Tibial artery (tissue), 4 donors: ENCODE results near the gene SIX2.

Experiments
- DNase-seq, 2 donors: peaks; one replicate each; pipeline ENCODE4 v3.0.0-alpha.2; 2019
- H3K27ac ChIP-seq, 2 donors: fragments of 200-600 bp; sonication (generic) in 1 of 2; 1 replicate in 1 of 2; 2 replicates in 1 of 2; pipeline ENCODE4 v1.5.1; 2018 to 2019; ENCODE audit warnings: mild to moderate bottlenecking in 1 of 2
- H3K27me3 ChIP-seq, 2 donors: fragments of 200-600 bp; sonication (generic) in 1 of 2; one replicate each; pipeline versions ENCODE4 v1.5.1 to v1.6.0; 2016 to 2019
- H3K36me3 ChIP-seq, 3 donors: fragments of 200-600 bp; sonication (generic) in 2 of 3; one replicate each; pipeline ENCODE4 v1.5.1; 2016 to 2019; ENCODE audit warnings: mild to moderate bottlenecking in 2 of 3
- H3K4me1 ChIP-seq, 4 donors: fragments of 200-600 bp; sonication (generic) in 2 of 4; 1 replicate in 3 of 4; 2 replicates in 1 of 4; pipeline ENCODE4 v1.5.1; 2016 to 2019
- H3K4me3 ChIP-seq, 2 donors: fragments of 200-600 bp; sonication (generic) in 1 of 2; 1 replicate in 1 of 2; 2 replicates in 1 of 2; pipeline ENCODE4 v1.5.1; 2018 to 2019; ENCODE audit warnings: mild to moderate bottlenecking in 2 of 2
- H3K9me3 ChIP-seq, 3 donors: fragments of 200-600 bp; sonication (generic) in 1 of 3; one replicate each; pipeline ENCODE4 v1.5.1; 2016 to 2019
- intact Hi-C: fragments of 100-400 bp; cut with DNase I; formaldehyde crosslinking; loops from one replicate; pipeline ENCODE4 v1.15.0; 2023; ENCODE audit warnings: low total_unique reads
- TF ChIP-seq, protein P1 (sequence below), 2 experiments: fragments of 200-600 bp in 1 of 2; fragments of 450-650 bp in 1 of 2; IDR thresholded peaks; one replicate each; pipeline ENCODE4 v1.5.1; 2017 to 2019; ENCODE audit warnings: antibody characterized with exemption in 2 of 2, mild to moderate bottlenecking in 1 of 2, moderate library complexity in 1 of 2

The SIX2 gene

DNA sequence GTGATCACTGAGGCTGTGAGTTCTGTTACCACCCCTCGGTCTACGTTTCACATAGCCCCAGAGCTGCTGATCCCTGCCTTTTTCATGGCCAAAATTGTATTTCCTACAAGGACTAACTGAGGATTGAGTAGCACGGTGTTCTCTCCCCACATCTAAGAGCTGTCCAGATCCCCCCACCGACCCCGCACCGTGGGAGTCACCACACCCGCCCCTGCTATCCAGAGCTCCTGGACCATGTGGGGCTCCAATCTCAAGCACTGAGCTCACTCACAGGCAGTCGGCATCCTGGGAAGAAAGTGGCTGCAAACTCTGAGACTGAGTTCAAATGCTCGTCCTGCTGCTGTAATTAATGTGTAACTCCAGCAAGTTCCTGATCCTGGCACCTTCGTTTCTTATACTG is 9.7 kb downstream of the SIX2 start:
- H3K9me3 ChIP-seq, result no peaks in the 10 kb centered on the region
- no peak for DNase-seq
- intact Hi-C loops, result no loop called here
- TF ChIP-seq, protein P1, sequence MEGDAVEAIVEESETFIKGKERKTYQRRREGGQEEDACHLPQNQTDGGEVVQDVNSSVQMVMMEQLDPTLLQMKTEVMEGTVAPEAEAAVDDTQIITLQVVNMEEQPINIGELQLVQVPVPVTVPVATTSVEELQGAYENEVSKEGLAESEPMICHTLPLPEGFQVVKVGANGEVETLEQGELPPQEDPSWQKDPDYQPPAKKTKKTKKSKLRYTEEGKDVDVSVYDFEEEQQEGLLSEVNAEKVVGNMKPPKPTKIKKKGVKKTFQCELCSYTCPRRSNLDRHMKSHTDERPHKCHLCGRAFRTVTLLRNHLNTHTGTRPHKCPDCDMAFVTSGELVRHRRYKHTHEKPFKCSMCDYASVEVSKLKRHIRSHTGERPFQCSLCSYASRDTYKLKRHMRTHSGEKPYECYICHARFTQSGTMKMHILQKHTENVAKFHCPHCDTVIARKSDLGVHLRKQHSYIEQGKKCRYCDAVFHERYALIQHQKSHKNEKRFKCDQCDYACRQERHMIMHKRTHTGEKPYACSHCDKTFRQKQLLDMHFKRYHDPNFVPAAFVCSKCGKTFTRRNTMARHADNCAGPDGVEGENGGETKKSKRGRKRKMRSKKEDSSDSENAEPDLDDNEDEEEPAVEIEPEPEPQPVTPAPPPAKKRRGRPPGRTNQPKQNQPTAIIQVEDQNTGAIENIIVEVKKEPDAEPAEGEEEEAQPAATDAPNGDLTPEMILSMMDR (IDR thresholded peaks at IDR 0.05), result no peak
- peaks cover 0 to 63% of the 10 kb centered on the region in 2 donors for H3K27me3 ChIP-seq
- H3K36me3 ChIP-seq, result no peaks in the 10 kb centered on the region
- no peak overlapping the region for H3K4me3 ChIP-seq
- peaks cover 0 to 16% (median 12%) of the 10 kb centered on the region in 4 donors for H3K4me1 ChIP-seq
- H3K27ac ChIP-seq, result no peak overlapping the region

DNA sequence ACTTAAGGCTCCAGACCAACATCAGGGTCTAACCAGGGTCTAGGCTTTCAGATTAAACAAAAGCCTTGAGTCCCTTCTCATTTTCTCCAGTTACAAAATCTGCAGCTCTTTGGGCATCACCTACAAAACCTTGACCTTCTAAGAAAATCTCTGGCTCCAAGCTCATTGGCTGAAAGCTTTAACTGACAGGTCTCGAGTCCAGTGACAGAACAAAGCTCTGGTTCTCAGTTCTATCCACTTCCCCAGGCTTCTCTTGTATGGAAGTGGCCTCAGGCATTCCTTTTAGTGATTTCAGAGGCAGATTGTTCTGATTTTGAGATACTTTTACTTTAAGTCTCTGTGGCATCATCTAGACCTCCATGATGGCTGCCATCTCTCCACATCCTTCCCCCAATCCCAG is 11.3 kb downstream of the SIX2 start:
- TF ChIP-seq, protein P1 (IDR thresholded peaks at IDR 0.05), result no peak
- intact Hi-C loops, result no loop called here
- Histone ChIP-seq H3K27ac (no peak overlapping the region), H3K9me3 (no peaks in the 10 kb centered on the region), H3K36me3 (no peaks in the 10 kb centered on the region), H3K4me1 (peaks cover 0 to 16% (median 11%) of the 10 kb centered on the region in 4 donors), H3K4me3 (no peak overlapping the region), H3K27me3 (peaks cover 0 to 50% of the 10 kb centered on the region in 2 donors)
- no peak for DNase-seq

DNA sequence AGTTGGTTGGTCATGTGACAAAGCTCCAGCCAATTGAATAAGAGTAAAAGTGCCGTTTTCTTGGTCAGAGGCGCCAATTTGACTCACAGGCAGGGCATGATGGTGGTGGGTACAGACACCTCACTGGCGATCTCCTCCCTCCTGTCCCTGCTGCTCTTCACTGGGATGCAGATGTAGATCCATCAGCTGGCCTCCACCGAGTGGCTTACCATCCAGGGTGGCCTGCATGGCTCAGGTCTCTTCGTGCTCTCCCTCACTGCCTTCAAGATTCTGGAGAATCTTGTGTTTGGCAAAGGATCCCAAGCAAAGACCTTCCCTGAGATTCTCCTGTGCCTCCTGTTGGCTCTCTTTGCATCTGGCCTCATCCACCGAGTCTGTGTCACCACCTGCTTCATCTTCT is 12.9 kb downstream of the SIX2 start:
- no peaks in the 10 kb centered on the region for H3K36me3 ChIP-seq
- H3K4me3 ChIP-seq, result no peak overlapping the region
- H3K4me1 ChIP-seq, result peaks cover 0 to 10% (median 6%) of the 10 kb centered on the region in 4 donors
- DNase-seq, result no peak
- H3K9me3 ChIP-seq, result no peaks in the 10 kb centered on the region
- TF ChIP-seq, protein P1 (IDR thresholded peaks at IDR 0.05), result no peak
- H3K27ac ChIP-seq, result no peak overlapping the region
- intact Hi-C loops, result no loop called here
- H3K27me3 ChIP-seq, result peaks cover 0 to 34% of the 10 kb centered on the region in 2 donors

DNA sequence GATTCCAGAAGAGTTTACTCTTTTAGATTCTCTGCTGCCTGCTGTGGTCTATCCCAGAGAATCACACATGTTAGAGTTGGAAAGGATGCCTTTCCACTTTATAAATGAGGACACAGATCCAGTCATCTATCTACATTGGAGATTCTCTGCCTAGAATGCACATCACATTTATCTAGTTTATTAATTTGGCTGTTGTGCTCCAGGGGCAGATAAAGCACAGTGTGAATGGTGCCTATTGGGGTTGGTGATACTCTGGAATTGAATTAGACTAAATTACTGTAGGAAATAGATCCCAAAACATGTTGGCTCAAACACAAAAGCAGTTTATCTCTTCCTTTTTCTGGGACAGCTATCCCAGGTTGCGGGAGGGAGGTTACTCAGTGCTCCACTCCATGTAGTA is 14.9 kb downstream of the SIX2 start:
- Histone ChIP-seq H3K9me3 (no peaks in the 10 kb centered on the region), H3K4me3 (no peak overlapping the region), H3K36me3 (no peaks in the 10 kb centered on the region), H3K4me1 (no peaks in the 10 kb centered on the region), H3K27ac (no peak overlapping the region), H3K27me3 (peaks cover 0 to 17% of the 10 kb centered on the region in 2 donors)
- intact Hi-C loops, result no loop called here
- TF ChIP-seq, protein P1 (IDR thresholded peaks at IDR 0.05), result no peak
- DNase-seq, result no peak

DNA sequence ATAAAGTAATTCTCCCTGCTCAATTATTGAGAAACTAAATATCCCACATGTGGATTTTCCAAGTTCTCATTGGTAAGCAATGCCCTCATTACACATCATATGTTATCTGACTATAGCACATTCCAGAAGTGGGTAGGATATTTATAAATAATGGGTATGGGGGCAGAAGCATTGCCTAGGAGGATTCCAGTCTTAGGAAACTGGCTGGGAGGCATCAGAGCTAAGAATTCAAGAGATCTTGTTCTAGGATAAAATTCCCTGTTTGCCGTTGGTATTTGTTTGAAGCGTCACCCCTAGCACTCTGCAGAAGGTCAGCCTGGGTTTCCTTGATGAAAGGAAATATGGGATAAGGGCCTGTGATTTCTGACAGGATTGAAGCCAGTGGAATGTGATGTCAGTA is 20.1 kb downstream of the SIX2 start:
- TF ChIP-seq, protein P1 (IDR thresholded peaks at IDR 0.05), result no peak
- H3K4me1 ChIP-seq, result no peaks in the 10 kb centered on the region
- intact Hi-C loops, result no loop called here
- DNase-seq, result no peak
- no peak overlapping the region for H3K27ac ChIP-seq
- H3K9me3 ChIP-seq, result peaks cover 0 to 11% (median 7%) of the 10 kb centered on the region in 3 donors
- no peak overlapping the region for H3K4me3 ChIP-seq
- no peaks in the 10 kb centered on the region for H3K27me3 ChIP-seq
- H3K36me3 ChIP-seq, result no peaks in the 10 kb centered on the region
